ENCODE results near the gene KDSR. TPM values are rescaled to one million over a fixed set of nuclear protein-coding genes. Genes with fewer than 3 reads are reported as not detected.
A peak's percentile ranks its signal among the peaks of the same experiment; 100 is the strongest.

Gene KDSR
- total and polyA plus RNA-seq, 9 of the 15 experiments (the other 6 are each of a cell fraction or from before 2014, with no cell fraction given): 4.0 to 24.7 (median 12.4) TPM

DNA sequence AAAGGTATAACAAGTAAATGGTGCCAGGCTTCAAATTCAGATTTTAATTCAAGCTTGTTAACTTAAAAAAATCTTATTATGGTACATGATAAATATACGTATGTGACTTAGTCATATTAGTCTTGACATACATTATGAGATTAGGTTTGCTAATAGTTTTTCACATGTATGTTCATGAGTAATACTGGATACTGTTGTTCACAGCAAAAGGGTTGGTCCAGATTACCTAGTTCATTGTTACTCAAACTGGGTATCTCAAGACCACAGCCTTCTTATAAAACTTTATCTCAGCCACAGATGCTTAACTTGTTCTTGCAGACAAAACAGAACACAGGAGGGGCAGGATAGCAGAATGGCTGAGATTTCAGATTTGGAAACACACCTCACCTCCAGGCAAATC, 28.5 kb upstream of the KDSR start:
- no peak for TF ChIP-seq SMARCA5 (IDR thresholded peaks at IDR 0.05)
- TF ChIP-seq CBFA2T3 (IDR thresholded peaks at IDR 0.05): peak; percentile 44
- no peak for TF ChIP-seq PML (IDR thresholded peaks at IDR 0.05; ENCODE audit: low read length)
- 0 out of 2 replicates have a peak, but pooled peaks have one; percentile 16 for TF ChIP-seq TAL1 (IDR thresholded peaks at IDR 0.05)
- TF ChIP-seq TEAD4 (IDR thresholded peaks at IDR 0.05; ENCODE audit: low read length): peak; percentile 32; the same call in 1 of the 2 replicates
- TF ChIP-seq TEAD4 (CRISPR knock-in tag; IDR thresholded peaks at IDR 0.05; ENCODE audit: borderline replicate concordance): no peak
- TF ChIP-seq, protein P1, sequence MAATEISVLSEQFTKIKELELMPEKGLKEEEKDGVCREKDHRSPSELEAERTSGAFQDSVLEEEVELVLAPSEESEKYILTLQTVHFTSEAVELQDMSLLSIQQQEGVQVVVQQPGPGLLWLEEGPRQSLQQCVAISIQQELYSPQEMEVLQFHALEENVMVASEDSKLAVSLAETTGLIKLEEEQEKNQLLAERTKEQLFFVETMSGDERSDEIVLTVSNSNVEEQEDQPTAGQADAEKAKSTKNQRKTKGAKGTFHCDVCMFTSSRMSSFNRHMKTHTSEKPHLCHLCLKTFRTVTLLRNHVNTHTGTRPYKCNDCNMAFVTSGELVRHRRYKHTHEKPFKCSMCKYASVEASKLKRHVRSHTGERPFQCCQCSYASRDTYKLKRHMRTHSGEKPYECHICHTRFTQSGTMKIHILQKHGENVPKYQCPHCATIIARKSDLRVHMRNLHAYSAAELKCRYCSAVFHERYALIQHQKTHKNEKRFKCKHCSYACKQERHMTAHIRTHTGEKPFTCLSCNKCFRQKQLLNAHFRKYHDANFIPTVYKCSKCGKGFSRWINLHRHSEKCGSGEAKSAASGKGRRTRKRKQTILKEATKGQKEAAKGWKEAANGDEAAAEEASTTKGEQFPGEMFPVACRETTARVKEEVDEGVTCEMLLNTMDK (IDR thresholded peaks at IDR 0.05; ENCODE audit: borderline replicate concordance, insufficient read depth, low read depth, low read length, poor library complexity, severe bottlenecking): no peak
- TF ChIP-seq, protein P2, sequence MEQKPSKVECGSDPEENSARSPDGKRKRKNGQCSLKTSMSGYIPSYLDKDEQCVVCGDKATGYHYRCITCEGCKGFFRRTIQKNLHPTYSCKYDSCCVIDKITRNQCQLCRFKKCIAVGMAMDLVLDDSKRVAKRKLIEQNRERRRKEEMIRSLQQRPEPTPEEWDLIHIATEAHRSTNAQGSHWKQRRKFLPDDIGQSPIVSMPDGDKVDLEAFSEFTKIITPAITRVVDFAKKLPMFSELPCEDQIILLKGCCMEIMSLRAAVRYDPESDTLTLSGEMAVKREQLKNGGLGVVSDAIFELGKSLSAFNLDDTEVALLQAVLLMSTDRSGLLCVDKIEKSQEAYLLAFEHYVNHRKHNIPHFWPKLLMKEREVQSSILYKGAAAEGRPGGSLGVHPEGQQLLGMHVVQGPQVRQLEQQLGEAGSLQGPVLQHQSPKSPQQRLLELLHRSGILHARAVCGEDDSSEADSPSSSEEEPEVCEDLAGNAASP (IDR thresholded peaks at IDR 0.05): no peak
- no peak for ATAC-seq
- intact Hi-C loops (cut with micrococcal nuclease): no loop called here
- H3K36me3 ChIP-seq (ENCODE audit: control insufficient read depth, insufficient read depth, low read length): peaks cover 45% of the 10 kb centered on the region; the same call in 2 of the 3 replicates
- no peak overlapping the region for H3K27ac ChIP-seq (ENCODE audit: extremely low read depth, low read depth, low read length)
- no peaks in the 10 kb centered on the region for H3K9me1 ChIP-seq (ENCODE audit: control insufficient read depth, insufficient read depth, low read length)
- BruUV-seq (replicated peaks): no TSS peak
- no peak overlapping the region for H3K4me2 ChIP-seq (ENCODE audit: insufficient read depth, low read length)
- in situ Hi-C loops (cut with MboI): no loop called here
- no peak for DNase-seq (ENCODE audit: extremely low read depth in 1 of 4, low spot score in 3 of 4)
- no peaks in the 10 kb centered on the region for H3K79me2 ChIP-seq (ENCODE audit: control insufficient read depth, insufficient read depth, low read length)
- WGBS (ENCODE audit: insufficient coverage, low coverage, missing lambda C conversion rate): 100% methylated on average over 1 of the region's 1 CpG
- no peak overlapping the region for H2AFZ ChIP-seq (ENCODE audit: low read depth, low read length)
- ChIA-PET POLR2A (interaction anchor here (0.6 to 1.5 kb wide), 4 partner anchors 13 to 843 kb away, joined by 3 to 5 read pairs (median 4); partner anchors contain the start of gene VPS4B), CTCF (ENCODE audit: low intra/inter-chr PET ratio) (no interaction called here)
- no peak overlapping the region for H3K9ac ChIP-seq (ENCODE audit: insufficient read depth in 1 of 2, low read depth in 2 of 2, low read length in 2 of 2)
- no peaks in the 10 kb centered on the region for H3K4me1 ChIP-seq (replicated peaks in 1 of 2; ENCODE audit: control insufficient read depth in 2 of 2, insufficient read depth in 2 of 2, low read length in 2 of 2)
- H3K9me3 ChIP-seq (replicated peaks; ENCODE audit: control insufficient read depth, insufficient read depth, low read depth, low read length): no peaks in the 10 kb centered on the region
- no peaks in the 10 kb centered on the region for H4K20me1 ChIP-seq (replicated peaks; ENCODE audit: control insufficient read depth, insufficient read depth, low read length)
- H3K4me3 ChIP-seq: no peak overlapping the region
- no peaks in the 10 kb centered on the region for H3K27me3 ChIP-seq (ENCODE audit: control insufficient read depth in 2 of 2, insufficient read depth in 2 of 2, low read length in 2 of 2)
- no peak for FAIRE-seq
